ENCODE measurements around the gene ARHGAP22.

ARHGAP22 gene

GRCh38 chr10:48568131-48568530 is 36.7 kb downstream of the ARHGAP22 start:
- no peak for TF ChIP-seq CTCF (IDR thresholded peaks at IDR 0.05; ENCODE audit: low read depth, low read length)
- H3K4me3 ChIP-seq (replicated peaks in 1 of 2; ENCODE audit: low read depth in 2 of 2, low read length in 2 of 2): no peak overlapping the region
- no peak for DNase-seq (ENCODE audit: low read depth in 2 of 2)

- no peak for DNase-seq (ENCODE audit: low read depth in 2 of 2)
- TF ChIP-seq CTCF (IDR thresholded peaks at IDR 0.05; ENCODE audit: low read depth, low read length): no peak
- no peak overlapping the region for H3K4me3 ChIP-seq (replicated peaks in 1 of 2; ENCODE audit: low read depth in 2 of 2, low read length in 2 of 2)
Observed at GRCh38 chr10:48567346-48567745, 37.5 kb downstream of the ARHGAP22 start.

- no peak overlapping the region for H3K4me3 ChIP-seq (replicated peaks in 1 of 2; ENCODE audit: low read depth in 2 of 2, low read length in 2 of 2)
- no peak for DNase-seq (ENCODE audit: low read depth in 2 of 2)
- no peak for TF ChIP-seq CTCF (IDR thresholded peaks at IDR 0.05; ENCODE audit: low read depth, low read length)
Observed at GRCh38 chr10:48564466-48565160, 40.3 kb downstream of the ARHGAP22 start.

GRCh38 chr10:48557511-48558123 is 47.3 kb downstream of the ARHGAP22 start:
- DNase-seq (ENCODE audit: low read depth in 2 of 2): peak in 1 of 2 donors; percentile 20
- no peak overlapping the region for H3K4me3 ChIP-seq (replicated peaks in 1 of 2; ENCODE audit: low read depth in 2 of 2, low read length in 2 of 2)
- TF ChIP-seq CTCF (IDR thresholded peaks at IDR 0.05; ENCODE audit: low read depth, low read length): no peak

GRCh38 chr10:48556713-48557112 is 48.2 kb downstream of the ARHGAP22 start:
- no peak for DNase-seq (ENCODE audit: low read depth in 2 of 2)
- no peak for TF ChIP-seq CTCF (IDR thresholded peaks at IDR 0.05; ENCODE audit: low read depth, low read length)
- no peak overlapping the region for H3K4me3 ChIP-seq (replicated peaks in 1 of 2; ENCODE audit: low read depth in 2 of 2, low read length in 2 of 2)

- no peak for DNase-seq (ENCODE audit: low read depth in 2 of 2)
- no peak overlapping the region for H3K4me3 ChIP-seq (replicated peaks in 1 of 2; ENCODE audit: low read depth in 2 of 2, low read length in 2 of 2)
- TF ChIP-seq CTCF (IDR thresholded peaks at IDR 0.05; ENCODE audit: low read depth, low read length): no peak
Observed at GRCh38 chr10:48556065-48556464, 48.8 kb downstream of the ARHGAP22 start.
